ENCODE results near the gene PCK2.

DNA sequence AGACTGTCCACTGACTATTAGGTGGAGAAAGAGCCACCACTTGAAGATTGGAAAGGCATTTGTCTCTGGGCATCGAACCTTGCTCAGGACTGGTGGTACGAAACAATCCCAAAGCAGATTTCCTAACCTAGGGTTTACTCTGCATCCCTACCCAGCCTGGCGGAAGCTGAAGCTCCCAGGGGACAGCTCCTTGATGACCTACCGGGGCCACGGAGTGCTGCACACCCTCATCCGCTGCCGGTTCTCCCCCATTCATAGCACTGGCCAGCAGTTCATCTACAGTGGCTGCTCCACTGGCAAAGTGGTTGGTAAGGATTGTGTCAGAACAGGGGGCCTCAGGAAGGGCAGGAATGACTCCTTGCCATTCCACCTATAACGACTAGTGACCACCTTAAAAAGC is 27.1 kb downstream of the PCK2 start:
- TF ChIP-seq, protein P1, sequence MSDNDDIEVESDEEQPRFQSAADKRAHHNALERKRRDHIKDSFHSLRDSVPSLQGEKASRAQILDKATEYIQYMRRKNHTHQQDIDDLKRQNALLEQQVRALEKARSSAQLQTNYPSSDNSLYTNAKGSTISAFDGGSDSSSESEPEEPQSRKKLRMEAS (IDR thresholded peaks at IDR 0.05; ENCODE audit: low read depth, low read length) = no peak
- TF ChIP-seq MYC (IDR thresholded peaks at IDR 0.05; ENCODE audit: low read depth, low read length) (no peak), POLR2A (IDR thresholded peaks at IDR 0.05; ENCODE audit: extremely low read depth, insufficient read length) (no peak)
- TF ChIP-seq, protein P2, sequence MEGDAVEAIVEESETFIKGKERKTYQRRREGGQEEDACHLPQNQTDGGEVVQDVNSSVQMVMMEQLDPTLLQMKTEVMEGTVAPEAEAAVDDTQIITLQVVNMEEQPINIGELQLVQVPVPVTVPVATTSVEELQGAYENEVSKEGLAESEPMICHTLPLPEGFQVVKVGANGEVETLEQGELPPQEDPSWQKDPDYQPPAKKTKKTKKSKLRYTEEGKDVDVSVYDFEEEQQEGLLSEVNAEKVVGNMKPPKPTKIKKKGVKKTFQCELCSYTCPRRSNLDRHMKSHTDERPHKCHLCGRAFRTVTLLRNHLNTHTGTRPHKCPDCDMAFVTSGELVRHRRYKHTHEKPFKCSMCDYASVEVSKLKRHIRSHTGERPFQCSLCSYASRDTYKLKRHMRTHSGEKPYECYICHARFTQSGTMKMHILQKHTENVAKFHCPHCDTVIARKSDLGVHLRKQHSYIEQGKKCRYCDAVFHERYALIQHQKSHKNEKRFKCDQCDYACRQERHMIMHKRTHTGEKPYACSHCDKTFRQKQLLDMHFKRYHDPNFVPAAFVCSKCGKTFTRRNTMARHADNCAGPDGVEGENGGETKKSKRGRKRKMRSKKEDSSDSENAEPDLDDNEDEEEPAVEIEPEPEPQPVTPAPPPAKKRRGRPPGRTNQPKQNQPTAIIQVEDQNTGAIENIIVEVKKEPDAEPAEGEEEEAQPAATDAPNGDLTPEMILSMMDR (IDR thresholded peaks at IDR 0.05; ENCODE audit: low read depth, low read length) = no peak
